ENCODE data around the gene UBAC1.

- TF ChIP-seq POLR2A (IDR thresholded peaks at IDR 0.05) (no peak), CTCF (IDR thresholded peaks at IDR 0.05) (no peak)
These were observed 72.9 kb downstream of the UBAC1 start for GRCh38 chr9:135888126-135888765.
